ENCODE measurements around the gene GRID2. TPM values are rescaled to one million over a fixed set of nuclear protein-coding genes. Genes with fewer than 3 reads are reported as not detected.

Gene GRID2
- total RNA-seq, 6 donors from 2014 or later, result 0.76 TPM; not detected in 5

- no peaks in the 10 kb centered on the region for H3K4me1 ChIP-seq
- WGBS, 2 donors, result 89 to 91% methylated on average over 4 of the region's 4 CpGs
- TF ChIP-seq EP300 (IDR thresholded peaks at IDR 0.05) (no peak), POLR2A (IDR thresholded peaks at IDR 0.05) (no peak), CTCF (IDR thresholded peaks at IDR 0.05) (no peak), POLR2AphosphoS5 (IDR thresholded peaks at IDR 0.05) (no peak)
- H3K27ac ChIP-seq, result no peak overlapping the region
- DNase-seq (no peak), ATAC-seq (ENCODE audit: low FRiP score in 2 of 2) (no peak)
- no peaks in the 10 kb centered on the region for H3K9me3 ChIP-seq
- H3K27me3 ChIP-seq, result no peaks in the 10 kb centered on the region
- H3K36me3 ChIP-seq, result no peaks in the 10 kb centered on the region
- no peak overlapping the region for H3K4me3 ChIP-seq
These were observed 1265.0 kb downstream of the GRID2 start for GRCh38 chr4:93568758-93569157.

- Histone ChIP-seq H3K4me3 (no peak overlapping the region), H3K9me3 (no peaks in the 10 kb centered on the region), H3K27ac (no peak overlapping the region), H3K27me3 (no peaks in the 10 kb centered on the region), H3K4me1 (no peaks in the 10 kb centered on the region), H3K36me3 (no peaks in the 10 kb centered on the region)
- TF ChIP-seq POLR2AphosphoS5 (IDR thresholded peaks at IDR 0.05) (no peak), POLR2A (IDR thresholded peaks at IDR 0.05) (no peak), EP300 (IDR thresholded peaks at IDR 0.05) (no peak), CTCF (IDR thresholded peaks at IDR 0.05) (no peak)
- no peak for DNase-seq
- no peak for ATAC-seq (ENCODE audit: low FRiP score in 2 of 2)
These were observed 1269.5 kb downstream of the GRID2 start for GRCh38 chr4:93573285-93573684.

GRCh38 chr4:93578942-93579341 is 1275.2 kb downstream of the GRID2 start:
- TF ChIP-seq EP300 (IDR thresholded peaks at IDR 0.05) (no peak), POLR2AphosphoS5 (IDR thresholded peaks at IDR 0.05) (no peak), POLR2A (IDR thresholded peaks at IDR 0.05) (no peak), CTCF (IDR thresholded peaks at IDR 0.05) (no peak)
- ATAC-seq (ENCODE audit: low FRiP score in 2 of 2), result no peak
- 53 to 72% methylated on average over 4 of the region's 4 CpGs for WGBS, 2 donors
- Histone ChIP-seq H3K4me3 (no peak overlapping the region), H3K36me3 (no peaks in the 10 kb centered on the region), H3K4me1 (no peaks in the 10 kb centered on the region), H3K27ac (no peak overlapping the region), H3K9me3 (no peaks in the 10 kb centered on the region), H3K27me3 (no peaks in the 10 kb centered on the region)
- no peak for DNase-seq

- 83 to 87% methylated on average over 1 of the region's 1 CpG for WGBS, 2 donors
- no peaks in the 10 kb centered on the region for H3K4me1 ChIP-seq
- no peak overlapping the region for H3K27ac ChIP-seq
- no peaks in the 10 kb centered on the region for H3K27me3 ChIP-seq
- ATAC-seq (ENCODE audit: low FRiP score in 2 of 2), result no peak
- peaks cover 0 to 6% (median 0%) of the 10 kb centered on the region in 4 donors for H3K9me3 ChIP-seq
- no peak overlapping the region for H3K4me3 ChIP-seq
- no peak for DNase-seq
- TF ChIP-seq EP300 (IDR thresholded peaks at IDR 0.05) (no peak), POLR2A (IDR thresholded peaks at IDR 0.05) (no peak), CTCF (IDR thresholded peaks at IDR 0.05) (no peak), POLR2AphosphoS5 (IDR thresholded peaks at IDR 0.05) (no peak)
- no peaks in the 10 kb centered on the region for H3K36me3 ChIP-seq
These were observed 1301.4 kb downstream of the GRID2 start for GRCh38 chr4:93605163-93605562.

GRCh38 chr4:93617606-93618005 is 1313.8 kb downstream of the GRID2 start:
- no peak overlapping the region for H3K4me3 ChIP-seq
- H3K9me3 ChIP-seq, result no peaks in the 10 kb centered on the region
- WGBS, 2 donors, result 81 to 90% methylated on average over 4 of the region's 4 CpGs
- DNase-seq (no peak), ATAC-seq (ENCODE audit: low FRiP score in 2 of 2) (no peak)
- H3K27me3 ChIP-seq, result no peaks in the 10 kb centered on the region
- H3K4me1 ChIP-seq, result no peaks in the 10 kb centered on the region
- TF ChIP-seq POLR2AphosphoS5 (IDR thresholded peaks at IDR 0.05) (no peak), CTCF (IDR thresholded peaks at IDR 0.05) (no peak), POLR2A (IDR thresholded peaks at IDR 0.05) (no peak), EP300 (IDR thresholded peaks at IDR 0.05) (no peak)
- no peak overlapping the region for H3K27ac ChIP-seq
- no peaks in the 10 kb centered on the region for H3K36me3 ChIP-seq

Data from upper lobe of left lung (tissue), 6 donors.